Cortex of kidney (tissue), 1 donor: ENCODE results near the gene RUVBL1.

ENCODE experiments used
- DNase-seq: peaks from one replicate; lab custom pipeline; 2025; lab: John Stamatoyannopoulos, UW

The RUVBL1 gene

GRCh38 chr3:128066676-128067075, 56.9 kb downstream of the RUVBL1 start:
- no peak for DNase-seq

- DNase-seq = no peak
Measured at GRCh38 chr3:128066114-128066513, 57.5 kb downstream of the RUVBL1 start.

GRCh38 chr3:128064962-128065361, 58.6 kb downstream of the RUVBL1 start:
- no peak for DNase-seq

- no peak for DNase-seq
Measured at GRCh38 chr3:128063865-128064264, 59.7 kb downstream of the RUVBL1 start.

GRCh38 chr3:128062033-128062745, 61.4 kb downstream of the RUVBL1 start:
- no peak for DNase-seq

GRCh38 chr3:128060473-128061381, 62.9 kb downstream of the RUVBL1 start:
- no peak for DNase-seq

- no peak for DNase-seq
Measured at GRCh38 chr3:128056258-128056657, 67.4 kb downstream of the RUVBL1 start.

- DNase-seq = no peak
Measured at GRCh38 chr3:128054367-128054766, 69.2 kb downstream of the RUVBL1 start.

GRCh38 chr3:128053614-128054013, 70.0 kb downstream of the RUVBL1 start:
- no peak for DNase-seq

- DNase-seq = no peak
Measured at GRCh38 chr3:128052595-128053351, 70.8 kb downstream of the RUVBL1 start.

- peak; percentile 65 for DNase-seq
Measured at GRCh38 chr3:128051837-128052594, 71.6 kb downstream of the RUVBL1 start, which contains the start of gene SEC61A1. TSS of gene SEC61A1 (plus strand) at chr3:128052437. CDS start at chr3:128052553, 116 bp downstream.

GRCh38 chr3:128051459-128051836, 72.2 kb downstream of the RUVBL1 start:
- no peak for DNase-seq

GRCh38 chr3:128050597-128050996, 73.0 kb downstream of the RUVBL1 start:
- no peak for DNase-seq

GRCh38 chr3:128041344-128041743, 82.3 kb downstream of the RUVBL1 start:
- no peak for DNase-seq

GRCh38 chr3:128040660-128041059, 83.0 kb downstream of the RUVBL1 start:
- DNase-seq = no peak

- no peak for DNase-seq
Measured at GRCh38 chr3:128040041-128040440, 83.6 kb downstream of the RUVBL1 start.

- DNase-seq = no peak
Measured at GRCh38 chr3:128036119-128036518, 87.5 kb downstream of the RUVBL1 start.

GRCh38 chr3:128033102-128033501, 90.5 kb downstream of the RUVBL1 start:
- no peak for DNase-seq
